ENCODE data around the gene RTCA.
"Not testable (repeated sequence)": the region's sequence is repeated elsewhere in the genome, so short reads cannot be mapped to it uniquely, and the experiment has no call there.

The RTCA gene

DNA sequence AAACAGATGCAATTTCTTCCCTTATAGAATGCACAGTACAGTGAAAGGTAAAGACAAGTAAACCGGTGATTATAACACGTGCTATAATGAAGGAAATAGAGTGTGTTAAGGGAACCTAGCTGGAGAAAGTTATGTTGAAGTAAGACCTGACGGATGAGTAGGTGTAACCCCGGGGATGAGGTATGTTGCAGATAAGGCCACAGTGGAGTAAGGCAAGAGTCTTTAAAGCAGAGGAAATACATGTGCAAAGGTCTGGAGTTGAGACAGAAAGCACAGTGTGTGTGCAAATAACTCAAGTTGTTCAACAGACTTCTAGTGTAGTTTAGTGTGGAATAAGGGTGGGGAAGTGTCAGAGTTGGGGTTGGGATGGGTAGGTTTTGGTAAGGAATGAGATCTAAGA, 19.3 kb upstream of the RTCA start:
- TF ChIP-seq, protein P1, sequence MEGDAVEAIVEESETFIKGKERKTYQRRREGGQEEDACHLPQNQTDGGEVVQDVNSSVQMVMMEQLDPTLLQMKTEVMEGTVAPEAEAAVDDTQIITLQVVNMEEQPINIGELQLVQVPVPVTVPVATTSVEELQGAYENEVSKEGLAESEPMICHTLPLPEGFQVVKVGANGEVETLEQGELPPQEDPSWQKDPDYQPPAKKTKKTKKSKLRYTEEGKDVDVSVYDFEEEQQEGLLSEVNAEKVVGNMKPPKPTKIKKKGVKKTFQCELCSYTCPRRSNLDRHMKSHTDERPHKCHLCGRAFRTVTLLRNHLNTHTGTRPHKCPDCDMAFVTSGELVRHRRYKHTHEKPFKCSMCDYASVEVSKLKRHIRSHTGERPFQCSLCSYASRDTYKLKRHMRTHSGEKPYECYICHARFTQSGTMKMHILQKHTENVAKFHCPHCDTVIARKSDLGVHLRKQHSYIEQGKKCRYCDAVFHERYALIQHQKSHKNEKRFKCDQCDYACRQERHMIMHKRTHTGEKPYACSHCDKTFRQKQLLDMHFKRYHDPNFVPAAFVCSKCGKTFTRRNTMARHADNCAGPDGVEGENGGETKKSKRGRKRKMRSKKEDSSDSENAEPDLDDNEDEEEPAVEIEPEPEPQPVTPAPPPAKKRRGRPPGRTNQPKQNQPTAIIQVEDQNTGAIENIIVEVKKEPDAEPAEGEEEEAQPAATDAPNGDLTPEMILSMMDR (conservative IDR thresholded peaks at IDR 0.05; ENCODE audit: low read depth, low read length), result no peak
- H3K4me3 ChIP-seq (ENCODE audit: low read depth, low read length), result no peak overlapping the region
- no peak for DNase-seq (ENCODE audit: low read depth)

DNA sequence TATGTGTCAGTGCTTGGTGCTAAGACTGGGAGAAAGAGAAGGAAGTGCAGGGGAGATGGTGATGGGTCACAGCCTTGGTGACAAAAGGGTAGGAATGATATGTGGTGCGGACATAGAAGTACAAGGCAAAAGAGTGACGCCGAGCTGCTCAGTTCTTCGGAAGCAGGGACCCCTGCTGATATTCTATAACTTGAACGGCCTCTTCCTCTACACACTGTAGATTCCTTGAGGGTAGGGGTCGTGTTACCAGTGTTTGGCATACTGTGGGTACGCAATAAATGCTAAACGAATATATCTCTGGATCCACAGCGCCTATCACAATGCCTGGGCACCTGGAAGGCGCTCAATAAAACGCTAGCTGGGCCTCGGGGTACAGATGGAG, 16.9 kb upstream of the RTCA start:
- H3K4me3 ChIP-seq (ENCODE audit: low read depth, low read length), result peak overlapping the region; percentile 99
- TF ChIP-seq, protein P1 (conservative IDR thresholded peaks at IDR 0.05; ENCODE audit: low read depth, low read length), result no peak
- DNase-seq (ENCODE audit: low read depth), result peak; percentile 5

DNA sequence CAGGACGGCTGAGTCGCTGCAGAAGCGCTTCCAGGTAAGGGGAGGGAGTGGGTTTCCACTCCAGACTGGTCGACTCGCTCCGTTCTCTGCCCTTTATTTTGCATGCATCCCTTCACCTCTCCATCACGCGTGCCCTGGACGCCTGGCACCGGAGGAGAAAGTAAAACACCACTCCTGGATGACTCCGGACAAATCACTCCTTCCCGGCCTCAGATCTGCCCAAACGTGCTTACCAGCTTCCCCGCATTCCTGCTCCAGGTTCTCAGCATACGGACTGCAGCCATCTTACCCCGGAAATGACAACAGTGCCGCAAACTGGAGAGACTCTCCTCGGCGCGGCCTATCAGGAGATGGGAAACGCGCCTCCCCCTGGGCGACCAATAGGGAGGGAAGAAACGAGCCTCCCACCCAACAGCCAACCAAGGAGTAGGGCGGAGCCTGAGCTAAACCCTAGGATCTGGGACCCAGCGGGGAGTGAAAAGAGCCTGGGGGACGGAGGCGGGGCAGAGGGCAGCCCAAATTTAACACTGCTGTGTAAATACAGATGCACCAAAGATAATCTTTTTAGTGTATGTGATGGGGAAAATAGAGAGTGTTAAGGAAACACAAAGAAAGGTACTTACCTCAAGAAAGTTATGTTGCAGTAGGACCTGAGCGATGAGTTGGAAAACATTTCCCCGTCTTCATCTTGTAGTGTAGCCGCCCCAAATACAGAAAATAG, 16.3 kb upstream of the RTCA start, which contains the start of gene DBT:
Gene DBT, minus strand, starts transcription at position 298 of the 721 bp plus-strand sequence. Its CDS starts 14 bp downstream, at position 284.
- TF ChIP-seq, protein P1 (conservative IDR thresholded peaks at IDR 0.05; ENCODE audit: low read depth, low read length), result no peak
- peak; percentile 97 for DNase-seq (ENCODE audit: low read depth)
- H3K4me3 ChIP-seq (ENCODE audit: low read depth, low read length), result peak within 1 kb of the TSS; percentile 99

DNA sequence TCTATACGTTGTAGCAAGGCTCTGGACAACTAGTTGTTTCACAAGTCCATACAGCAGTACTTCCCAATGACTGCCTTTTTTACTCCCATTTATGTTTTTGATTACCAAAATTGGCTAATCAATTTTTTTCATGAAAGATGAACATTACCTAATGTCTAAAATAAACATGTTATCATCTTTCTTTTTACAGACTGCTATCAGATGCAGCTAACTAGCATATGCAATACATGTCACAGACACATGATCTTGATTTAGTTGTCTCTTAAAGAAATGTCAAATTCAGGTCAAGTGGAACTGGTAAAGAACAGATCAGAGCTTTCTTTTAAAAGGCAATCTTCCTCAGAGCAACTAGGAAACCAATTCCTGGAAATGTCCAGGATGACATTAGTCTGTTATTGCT, 15.8 kb upstream of the RTCA start:
- DNase-seq (ENCODE audit: low read depth), result peak; percentile 29
- H3K4me3 ChIP-seq (ENCODE audit: low read depth, low read length), result peak overlapping the region; percentile 99
- TF ChIP-seq, protein P1 (conservative IDR thresholded peaks at IDR 0.05; ENCODE audit: low read depth, low read length), result no peak

DNA sequence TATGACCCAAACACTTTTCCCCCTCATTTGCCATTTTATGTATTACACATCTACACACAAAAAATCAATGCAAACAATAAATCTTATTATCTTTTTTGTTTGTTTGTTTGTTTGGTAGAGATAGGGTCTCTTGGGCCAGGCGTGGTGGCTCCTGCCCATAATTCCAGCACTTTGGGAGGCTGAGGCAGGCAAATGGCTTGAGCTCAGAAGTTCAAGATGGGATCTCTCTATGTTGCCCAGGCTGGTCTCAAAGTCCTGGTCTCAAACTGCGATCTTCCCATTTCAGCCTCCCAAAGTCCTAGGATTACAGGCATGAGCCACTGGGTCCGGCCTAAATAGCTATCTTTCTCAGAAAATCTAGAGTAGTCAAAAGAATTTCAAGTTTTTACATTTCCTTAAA, 15.2 kb upstream of the RTCA start:
- TF ChIP-seq, protein P1 (conservative IDR thresholded peaks at IDR 0.05; ENCODE audit: low read depth, low read length), result no peak
- H3K4me3 ChIP-seq (ENCODE audit: low read depth, low read length), result no peak overlapping the region
- no peak for DNase-seq (ENCODE audit: low read depth)

DNA sequence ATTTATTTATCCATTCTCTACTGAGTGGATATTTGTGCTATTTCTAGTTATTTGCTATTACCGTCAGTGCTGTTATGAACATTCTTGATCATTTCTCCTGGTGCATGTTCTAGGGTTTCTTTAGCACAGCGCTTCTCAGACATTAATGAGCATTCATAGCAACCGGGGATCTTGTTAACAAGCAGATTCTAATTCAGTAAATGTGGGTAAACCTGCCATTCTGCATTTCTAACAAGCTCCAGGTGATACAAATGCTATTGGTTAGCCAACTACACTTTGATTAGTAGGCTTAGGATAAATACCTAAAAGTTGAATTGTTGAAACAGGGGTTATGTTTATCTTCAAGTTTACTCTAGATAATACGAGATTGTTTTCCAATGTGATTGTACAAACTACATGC, 13.1 kb upstream of the RTCA start:
- DNase-seq (ENCODE audit: low read depth), result no peak
- H3K4me3 ChIP-seq (ENCODE audit: low read depth, low read length), result no peak overlapping the region
- TF ChIP-seq, protein P1 (conservative IDR thresholded peaks at IDR 0.05; ENCODE audit: low read depth, low read length), result no peak

DNA sequence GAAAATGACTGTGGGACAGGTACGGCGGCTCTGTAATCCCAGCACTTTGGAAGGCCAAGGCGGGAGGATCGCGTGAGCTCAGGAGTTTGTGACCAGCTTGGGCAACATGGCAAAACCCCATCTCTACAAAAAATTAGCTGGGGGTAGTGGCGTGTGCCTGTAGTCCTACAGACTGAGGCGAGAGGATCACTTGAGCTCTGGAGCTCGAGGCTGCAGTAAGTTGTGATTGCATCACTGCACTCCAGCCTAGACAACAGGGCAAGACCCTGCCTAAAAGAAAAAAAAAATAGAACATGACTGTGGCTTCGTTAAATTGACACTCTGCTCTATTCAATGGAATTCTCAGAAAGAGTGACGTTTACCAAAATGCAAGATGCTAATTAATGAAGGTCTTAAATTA, 12.5 kb upstream of the RTCA start:
- no peak for DNase-seq (ENCODE audit: low read depth)
- TF ChIP-seq, protein P1 (conservative IDR thresholded peaks at IDR 0.05; ENCODE audit: low read depth, low read length), result no peak
- no peak overlapping the region for H3K4me3 ChIP-seq (ENCODE audit: low read depth, low read length)

DNA sequence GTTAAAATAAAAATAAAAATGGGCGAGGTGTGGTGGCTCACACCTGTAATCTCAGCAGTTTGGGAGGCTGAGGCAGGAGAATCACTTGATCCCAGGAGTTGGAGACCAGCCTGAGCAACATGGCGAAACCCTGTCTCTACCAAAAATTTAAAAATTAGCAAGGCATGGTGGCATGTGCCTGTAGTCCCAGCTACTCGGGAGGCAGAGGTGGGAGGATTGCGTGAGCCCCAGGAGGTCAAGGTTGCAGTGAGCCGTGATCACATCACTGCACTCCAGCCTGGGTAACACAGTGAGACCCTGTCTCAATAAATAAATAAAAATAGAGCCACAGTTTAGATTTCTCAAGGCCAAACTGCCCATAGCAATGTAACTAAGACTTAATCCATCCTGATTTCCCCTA, 9.7 kb upstream of the RTCA start:
- DNase-seq (ENCODE audit: low read depth); H3K4me3 ChIP-seq (ENCODE audit: low read depth, low read length): not testable (repeated sequence)

DNA sequence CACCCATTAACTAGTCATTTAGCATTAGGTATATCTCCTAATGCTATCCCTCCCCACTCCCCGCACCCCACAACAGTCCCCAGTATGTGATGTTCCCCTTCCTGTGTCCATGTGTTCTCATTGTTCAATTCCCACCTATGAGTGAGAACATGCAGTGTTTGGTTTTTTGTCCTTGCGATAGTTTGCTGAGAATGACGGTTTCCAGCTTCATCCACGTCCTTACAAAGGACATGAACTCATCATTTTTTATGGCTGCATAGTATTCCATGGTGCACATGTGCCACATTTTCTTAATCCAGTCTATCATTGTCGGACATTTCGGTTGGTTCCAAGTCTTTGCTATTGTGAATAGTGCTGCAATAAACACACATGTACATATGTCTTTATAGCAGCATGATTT, 7.6 kb upstream of the RTCA start:
- DNase-seq (ENCODE audit: low read depth), result not testable (repeated sequence)

More for the DNA sequence above, 7.6 kb upstream of the RTCA start:
- H3K4me3 ChIP-seq (ENCODE audit: low read depth, low read length), result not testable (repeated sequence)
